Measurements from ENCODE around the gene MTLN. TPM values are rescaled to one million over a fixed set of nuclear protein-coding genes. Genes with fewer than 3 reads are reported as not detected.
"Not testable (repeated sequence)": the region's sequence is repeated elsewhere in the genome, so short reads cannot be mapped to it uniquely, and the experiment has no call there.

The MTLN gene
- total and polyA plus RNA-seq, 2 of the 13 experiments (the other 11 are each of a cell fraction or from before 2014, with no cell fraction given), result 37.1 to 50.4 TPM

- H3K27me3 ChIP-seq (ENCODE audit: control insufficient read depth in 1 of 2, insufficient read depth in 2 of 2, low read length in 2 of 2); H3K27ac ChIP-seq (ENCODE audit: extremely low read length, insufficient read depth, low read length); ATAC-seq; H3K4me2 ChIP-seq (ENCODE audit: low read depth, low read length); H3K36me3 ChIP-seq (replicated peaks in 1 of 2; ENCODE audit: control insufficient read depth in 1 of 2, insufficient read depth in 2 of 2, low read length in 2 of 2); POLR2A ChIA-PET; H4K20me1 ChIP-seq (ENCODE audit: insufficient read depth, low read length); BruUV-seq (replicated peaks); H3K4me1 ChIP-seq (ENCODE audit: insufficient read depth, low read length); H3K9me3 ChIP-seq (ENCODE audit: low read length); H3K4me3 ChIP-seq (replicated peaks in 1 of 3; ENCODE audit: insufficient read depth in 1 of 3, low read depth in 2 of 3, low read length in 3 of 3); CTCF ChIA-PET (ENCODE audit: low intra/inter-chr PET ratio, low total read pairs); in situ Hi-C loops (cut with HindIII; ENCODE audit: extremely low pct_ligation_motif_present, low pct_unique_long_range_greater_than_20kb); DNase-seq (ENCODE audit: low spot score); H2AFZ ChIP-seq (ENCODE audit: low read length); H3K9ac ChIP-seq (ENCODE audit: insufficient read depth, low read depth, low read length); H3K79me2 ChIP-seq (ENCODE audit: insufficient read depth, low read length); intact Hi-C loops (cut with micrococcal nuclease; ENCODE audit: unreplicated experiment); FAIRE-seq: not testable (repeated sequence)
- WGBS (ENCODE audit: low lambda C conversion rate), result 30% methylated on average over 6 of the region's 7 CpGs
Observed at GRCh38 chr2:110248081-110248795, 35.9 kb upstream of the MTLN start.

- H4K20me1 ChIP-seq (ENCODE audit: insufficient read depth, low read length); CTCF ChIA-PET (ENCODE audit: low intra/inter-chr PET ratio, low total read pairs); POLR2A ChIA-PET; ATAC-seq; DNase-seq (ENCODE audit: low spot score); H3K4me2 ChIP-seq (ENCODE audit: low read depth, low read length); H3K27me3 ChIP-seq (ENCODE audit: control insufficient read depth in 1 of 2, insufficient read depth in 2 of 2, low read length in 2 of 2); intact Hi-C loops (cut with micrococcal nuclease; ENCODE audit: unreplicated experiment); H3K4me3 ChIP-seq (replicated peaks in 1 of 3; ENCODE audit: insufficient read depth in 1 of 3, low read depth in 2 of 3, low read length in 3 of 3); FAIRE-seq; H3K9me3 ChIP-seq (ENCODE audit: low read length); in situ Hi-C loops (cut with HindIII; ENCODE audit: extremely low pct_ligation_motif_present, low pct_unique_long_range_greater_than_20kb); H3K36me3 ChIP-seq (replicated peaks in 1 of 2; ENCODE audit: control insufficient read depth in 1 of 2, insufficient read depth in 2 of 2, low read length in 2 of 2); H3K4me1 ChIP-seq (ENCODE audit: insufficient read depth, low read length); H3K79me2 ChIP-seq (ENCODE audit: insufficient read depth, low read length); H3K9ac ChIP-seq (ENCODE audit: insufficient read depth, low read depth, low read length); H2AFZ ChIP-seq (ENCODE audit: low read length); BruUV-seq (replicated peaks); H3K27ac ChIP-seq (ENCODE audit: extremely low read length, insufficient read depth, low read length): not testable (repeated sequence)
- WGBS (ENCODE audit: low lambda C conversion rate), result no CpG with 5 or more reads among the region's 89 CpGs
Observed at GRCh38 chr2:110245488-110246435, 33.4 kb upstream of the MTLN start.

GRCh38 chr2:110243283-110243682 lies 30.9 kb upstream of the MTLN start:
- H3K27ac ChIP-seq (ENCODE audit: extremely low read length, insufficient read depth, low read length); H3K9ac ChIP-seq (ENCODE audit: insufficient read depth, low read depth, low read length); H3K27me3 ChIP-seq (ENCODE audit: control insufficient read depth in 1 of 2, insufficient read depth in 2 of 2, low read length in 2 of 2); H3K4me3 ChIP-seq (replicated peaks in 1 of 3; ENCODE audit: insufficient read depth in 1 of 3, low read depth in 2 of 3, low read length in 3 of 3); CTCF ChIA-PET (ENCODE audit: low intra/inter-chr PET ratio, low total read pairs); H3K36me3 ChIP-seq (replicated peaks in 1 of 2; ENCODE audit: control insufficient read depth in 1 of 2, insufficient read depth in 2 of 2, low read length in 2 of 2); DNase-seq (ENCODE audit: low spot score); H2AFZ ChIP-seq (ENCODE audit: low read length); H3K4me1 ChIP-seq (ENCODE audit: insufficient read depth, low read length); POLR2A ChIA-PET; ATAC-seq; intact Hi-C loops (cut with micrococcal nuclease; ENCODE audit: unreplicated experiment); BruUV-seq (replicated peaks); H3K9me3 ChIP-seq (ENCODE audit: low read length); H3K4me2 ChIP-seq (ENCODE audit: low read depth, low read length); FAIRE-seq; H3K79me2 ChIP-seq (ENCODE audit: insufficient read depth, low read length); H4K20me1 ChIP-seq (ENCODE audit: insufficient read depth, low read length); in situ Hi-C loops (cut with HindIII; ENCODE audit: extremely low pct_ligation_motif_present, low pct_unique_long_range_greater_than_20kb): not testable (repeated sequence)
- WGBS (ENCODE audit: low lambda C conversion rate), result 0% methylated on average over 1 of the region's 3 CpGs

- H3K4me3 ChIP-seq (replicated peaks in 1 of 3; ENCODE audit: insufficient read depth in 1 of 3, low read depth in 2 of 3, low read length in 3 of 3); H3K79me2 ChIP-seq (ENCODE audit: insufficient read depth, low read length); BruUV-seq (replicated peaks); H3K27ac ChIP-seq (ENCODE audit: extremely low read length, insufficient read depth, low read length); FAIRE-seq; CTCF ChIA-PET (ENCODE audit: low intra/inter-chr PET ratio, low total read pairs); H2AFZ ChIP-seq (ENCODE audit: low read length); H3K4me2 ChIP-seq (ENCODE audit: low read depth, low read length); intact Hi-C loops (cut with micrococcal nuclease; ENCODE audit: unreplicated experiment); H3K27me3 ChIP-seq (ENCODE audit: control insufficient read depth in 1 of 2, insufficient read depth in 2 of 2, low read length in 2 of 2); POLR2A ChIA-PET; DNase-seq (ENCODE audit: low spot score); H3K4me1 ChIP-seq (ENCODE audit: insufficient read depth, low read length); in situ Hi-C loops (cut with HindIII; ENCODE audit: extremely low pct_ligation_motif_present, low pct_unique_long_range_greater_than_20kb); H3K9me3 ChIP-seq (ENCODE audit: low read length); H3K36me3 ChIP-seq (replicated peaks in 1 of 2; ENCODE audit: control insufficient read depth in 1 of 2, insufficient read depth in 2 of 2, low read length in 2 of 2); H4K20me1 ChIP-seq (ENCODE audit: insufficient read depth, low read length); H3K9ac ChIP-seq (ENCODE audit: insufficient read depth, low read depth, low read length): not testable (repeated sequence)
- WGBS (ENCODE audit: low lambda C conversion rate), result 3% methylated on average over 5 of the region's 5 CpGs
- peak; percentile 50; the same call in 2 of the 3 replicates for ATAC-seq
Observed at GRCh38 chr2:110234514-110234913, 22.2 kb upstream of the MTLN start.

Data from HepG2 (cell line).